HG03575 (cell line): ENCODE results near the gene KRTAP13-4.

Source experiments
- ATAC-seq: cut with Tn5 transposase; IDR thresholded peaks from one replicate; pipeline ENCODE4 v1.9.1; 2021; ENCODE audit not compliant: unreplicated experiment, insufficient number of reproducible peaks, low FRiP score; ENCODE audit errors: extremely low read depth

KRTAP13-4 gene

DNA sequence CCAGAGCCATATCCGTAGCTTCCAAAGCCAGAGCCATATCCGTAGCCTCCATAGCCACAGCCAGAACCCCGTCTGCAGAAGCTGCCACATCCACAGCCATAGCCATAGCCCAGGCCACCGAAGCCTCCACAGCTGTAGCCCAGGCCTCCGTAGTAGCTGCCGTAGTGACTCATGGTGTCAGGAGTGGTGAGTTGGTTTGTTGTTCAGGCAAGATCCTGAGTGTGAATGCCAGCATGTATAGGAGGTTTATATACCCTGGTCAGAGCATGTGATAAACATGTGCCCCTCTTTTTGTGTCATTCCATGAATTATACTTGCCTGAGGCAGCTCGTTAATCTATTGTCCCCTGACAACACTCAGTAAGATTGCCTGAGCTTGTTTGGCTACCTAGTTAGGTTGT, 50.1 kb downstream of the KRTAP13-4 start, which contains the start of gene KRTAP19-1:
KRTAP19-1 (minus strand) TSS at position 223 of the 400 bp plus-strand sequence; CDS start at position 173, 50 bp downstream.
- ATAC-seq, result no peak
